Loucy (cell line): ENCODE results near the gene PTPRN2.

Source experiments
- CTCF ChIP-seq: fragments of 200-600 bp; sonication (generic); conservative IDR thresholded peaks from 2 replicates; pipeline ENCODE4 v1.5.1; 2014; ENCODE audit warnings: mild to moderate bottlenecking, antibody characterized with exemption, low read length
- EZH2phosphoT487 ChIP-seq: fragments of 200-600 bp; IDR thresholded peaks from 2 replicates; pipeline ENCODE4 v1.6.1; 2018; ENCODE audit warnings: antibody characterized with exemption, mild to moderate bottlenecking, moderate library complexity, borderline replicate concordance

GRCh38 chr7:157602156-157602555 is 985.5 kb downstream of the PTPRN2 start:
- no peak for TF ChIP-seq CTCF
- TF ChIP-seq EZH2phosphoT487, result no peak
